ENCODE measurements around the gene IFITM5.
"Not testable (repeated sequence)": the region's sequence is repeated elsewhere in the genome, so short reads cannot be mapped to it uniquely, and the experiment has no call there.

Gene IFITM5

DNA sequence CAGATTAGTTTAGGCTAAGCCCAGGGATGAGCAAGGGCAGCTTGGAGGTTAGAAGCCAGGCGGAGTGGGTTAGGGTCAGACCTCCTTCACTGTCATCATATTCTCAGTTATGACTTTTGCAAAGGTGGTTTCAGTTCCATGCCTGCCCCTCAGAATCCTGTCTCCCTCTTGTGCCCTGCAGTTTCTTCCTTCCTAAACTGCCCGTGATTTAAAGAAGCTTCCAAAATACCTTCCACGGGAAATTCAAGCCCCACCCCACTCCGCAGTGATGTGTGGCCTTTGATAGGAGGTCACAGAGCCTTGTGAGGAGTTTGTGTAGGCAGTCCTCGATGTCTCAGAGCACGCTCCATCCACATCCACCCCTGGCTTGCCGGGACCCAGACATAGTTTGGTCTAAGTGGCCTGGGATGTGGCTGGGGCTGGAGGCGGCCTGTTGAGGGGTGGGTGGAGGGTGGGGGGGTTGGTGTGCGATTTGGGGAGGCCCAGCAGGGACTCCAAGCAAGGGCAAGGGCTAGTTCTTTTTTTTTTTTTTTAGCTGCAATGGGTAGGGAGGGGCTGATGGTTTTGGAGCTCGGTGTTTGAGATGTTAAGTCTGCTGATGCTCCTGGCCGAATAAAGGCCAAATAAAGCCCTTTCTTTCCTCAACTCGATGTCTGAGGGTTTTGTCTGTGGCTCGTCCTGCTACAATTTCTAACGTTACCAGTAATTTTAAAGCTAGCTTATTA, 12.9 kb upstream of the IFITM5 start:
- DNase-seq (ENCODE audit: low spot score), result no peak

DNA sequence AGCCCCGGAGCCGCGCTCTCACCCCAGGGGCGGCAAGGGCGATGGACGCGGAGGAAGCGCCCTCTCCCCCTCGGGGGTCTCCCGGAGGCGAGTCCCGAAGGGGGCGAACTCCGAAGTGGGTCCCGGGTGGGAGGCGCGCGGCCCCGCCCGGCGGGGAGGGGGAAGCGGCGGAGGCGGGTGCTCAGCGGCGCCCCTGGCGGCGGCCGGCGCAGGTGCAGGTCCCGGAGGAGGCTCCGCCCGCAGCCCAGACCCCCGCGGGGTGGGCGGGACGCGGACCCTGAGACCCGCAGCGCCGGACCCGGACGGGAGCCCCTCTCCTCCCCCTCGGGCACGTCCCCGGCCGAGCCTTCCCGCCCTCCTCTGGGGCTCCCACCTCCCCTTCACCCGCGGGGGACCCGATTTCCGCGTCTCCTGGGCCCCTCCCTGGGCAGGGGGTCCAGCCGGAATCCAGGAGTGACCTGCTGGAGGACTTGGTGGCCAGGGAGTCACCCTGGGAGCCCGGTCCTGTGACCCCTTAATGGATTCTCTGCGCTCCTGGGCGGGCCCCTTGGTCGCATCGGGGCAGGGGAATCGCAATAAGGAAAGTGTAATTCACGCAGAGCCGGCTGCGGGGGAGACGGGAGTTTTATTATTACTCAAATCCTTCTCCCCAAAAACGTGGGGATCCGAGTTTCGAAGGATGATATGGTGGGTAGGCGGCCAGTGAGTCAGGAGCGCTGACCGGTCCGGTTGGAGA, 11.9 kb upstream of the IFITM5 start:
- DNase-seq (ENCODE audit: low spot score), result not testable (repeated sequence)

DNA sequence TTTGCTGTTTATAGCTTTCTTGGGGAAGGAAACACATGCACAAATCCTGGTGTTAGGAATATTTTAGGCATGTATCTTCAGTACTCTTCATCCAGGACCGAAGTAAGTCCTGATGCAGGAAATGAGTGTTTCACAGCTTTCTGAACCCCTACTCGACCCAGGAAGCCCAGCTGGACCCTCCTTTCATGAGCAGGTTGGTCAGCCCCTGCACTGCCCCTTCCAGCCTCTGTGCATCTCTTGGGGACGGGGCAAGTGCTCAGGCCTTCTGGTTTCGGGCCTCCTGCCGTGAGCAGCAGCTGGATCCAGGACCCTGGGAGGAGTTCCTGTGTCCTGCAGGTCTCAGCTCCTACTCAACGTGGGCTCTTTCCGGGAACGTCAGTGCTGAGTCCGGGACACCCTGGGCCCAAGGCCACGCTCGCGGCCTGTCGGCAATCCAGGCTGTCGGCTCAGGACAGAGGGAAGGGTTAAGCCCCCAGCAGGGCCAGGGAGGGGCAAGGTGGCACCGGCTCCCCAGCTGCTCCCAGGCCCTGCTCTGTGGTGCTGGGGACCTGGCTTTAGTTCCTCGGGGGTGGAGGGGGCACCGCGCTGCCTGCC, 10.8 kb upstream of the IFITM5 start:
- DNase-seq (ENCODE audit: low spot score), result not testable (repeated sequence)

DNA sequence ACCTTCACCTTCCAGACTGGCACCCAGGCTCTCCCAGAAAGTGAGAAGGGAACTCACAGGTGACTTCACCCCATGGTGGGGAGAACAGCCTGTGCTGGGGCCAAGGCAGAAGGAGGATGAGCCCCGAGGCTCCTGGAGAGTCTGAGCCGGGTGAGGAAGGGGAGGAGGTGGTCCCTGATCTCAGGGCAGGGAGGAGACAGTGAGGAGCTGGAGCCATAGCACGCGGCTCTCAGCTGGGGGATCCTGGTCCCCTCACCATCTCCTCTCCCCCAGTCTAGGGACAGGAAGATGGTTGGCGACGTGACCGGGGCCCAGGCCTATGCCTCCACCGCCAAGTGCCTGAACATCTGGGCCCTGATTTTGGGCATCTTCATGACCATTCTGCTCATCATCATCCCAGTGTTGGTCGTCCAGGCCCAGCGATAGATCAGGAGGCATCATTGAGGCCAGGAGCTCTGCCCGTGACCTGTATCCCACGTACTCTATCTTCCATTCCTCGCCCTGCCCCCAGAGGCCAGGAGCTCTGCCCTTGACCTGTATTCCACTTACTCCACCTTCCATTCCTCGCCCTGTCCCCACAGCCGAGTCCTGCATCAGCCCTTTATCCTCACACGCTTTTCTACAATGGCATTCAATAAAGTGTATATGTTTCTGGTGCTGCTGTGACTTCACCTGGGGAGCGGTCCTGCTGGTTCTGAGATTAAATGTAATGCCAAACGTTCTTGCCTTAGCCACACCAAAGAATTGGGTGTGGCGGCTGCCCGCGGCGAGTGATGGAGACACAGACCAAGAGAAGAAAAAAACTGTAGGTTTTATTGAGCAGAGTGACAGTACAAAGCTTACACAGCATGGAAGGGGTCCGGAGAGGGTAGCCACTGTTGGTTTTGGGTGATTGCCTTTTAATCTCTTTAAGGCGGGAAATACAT, 9.7 kb upstream of the IFITM5 start:
- DNase-seq (ENCODE audit: low spot score), result not testable (repeated sequence)

DNA sequence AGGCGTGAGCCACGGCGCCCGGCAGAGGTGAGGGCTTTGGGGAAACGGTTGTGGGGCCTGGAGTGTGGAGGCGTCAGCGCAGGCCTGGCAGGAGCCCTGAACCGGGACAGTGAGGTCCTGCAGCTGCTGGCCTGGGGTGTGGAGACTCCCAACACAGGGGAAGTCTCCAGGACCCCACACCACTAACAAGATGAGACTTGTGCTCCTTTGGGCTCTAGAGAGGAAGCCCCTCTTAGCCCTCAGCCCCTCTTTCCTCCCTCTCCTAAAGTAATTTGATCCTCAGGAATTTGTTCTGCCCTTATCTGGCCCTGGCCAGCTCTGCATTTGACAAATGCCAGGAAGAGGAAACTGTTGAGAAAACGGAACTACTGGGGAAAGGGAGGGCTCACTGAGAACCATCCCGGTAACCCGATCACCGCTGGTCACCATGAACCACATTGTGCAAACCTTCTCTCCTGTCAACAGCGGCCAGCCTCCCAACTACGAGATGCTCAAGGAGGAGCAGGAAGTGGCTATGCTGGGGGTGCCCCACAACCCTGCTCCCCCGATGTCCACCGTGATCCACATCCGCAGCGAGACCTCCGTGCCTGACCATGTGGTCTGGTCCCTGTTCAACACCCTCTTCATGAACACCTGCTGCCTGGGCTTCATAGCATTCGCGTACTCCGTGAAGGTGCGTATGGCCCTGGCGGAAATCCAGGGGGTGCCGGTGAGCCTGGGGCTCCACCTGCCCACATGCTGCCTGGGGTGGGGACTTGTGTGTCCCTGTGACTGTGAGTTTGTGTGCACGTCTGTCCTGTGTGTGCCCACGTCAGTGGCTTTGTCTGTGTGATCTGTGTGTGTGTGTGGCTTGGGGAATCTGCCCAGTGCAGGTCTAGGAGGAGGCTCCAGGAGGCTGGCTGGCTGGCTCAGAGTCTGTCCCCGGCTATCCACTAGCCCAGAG, 8.7 kb upstream of the IFITM5 start, which contains the start of gene IFITM2:
IFITM2 (plus strand) TSS at position 51 of the 943 bp plus-strand sequence; CDS start at position 428, 377 bp downstream.
- DNase-seq (ENCODE audit: low spot score), result peak; percentile 27

DNA sequence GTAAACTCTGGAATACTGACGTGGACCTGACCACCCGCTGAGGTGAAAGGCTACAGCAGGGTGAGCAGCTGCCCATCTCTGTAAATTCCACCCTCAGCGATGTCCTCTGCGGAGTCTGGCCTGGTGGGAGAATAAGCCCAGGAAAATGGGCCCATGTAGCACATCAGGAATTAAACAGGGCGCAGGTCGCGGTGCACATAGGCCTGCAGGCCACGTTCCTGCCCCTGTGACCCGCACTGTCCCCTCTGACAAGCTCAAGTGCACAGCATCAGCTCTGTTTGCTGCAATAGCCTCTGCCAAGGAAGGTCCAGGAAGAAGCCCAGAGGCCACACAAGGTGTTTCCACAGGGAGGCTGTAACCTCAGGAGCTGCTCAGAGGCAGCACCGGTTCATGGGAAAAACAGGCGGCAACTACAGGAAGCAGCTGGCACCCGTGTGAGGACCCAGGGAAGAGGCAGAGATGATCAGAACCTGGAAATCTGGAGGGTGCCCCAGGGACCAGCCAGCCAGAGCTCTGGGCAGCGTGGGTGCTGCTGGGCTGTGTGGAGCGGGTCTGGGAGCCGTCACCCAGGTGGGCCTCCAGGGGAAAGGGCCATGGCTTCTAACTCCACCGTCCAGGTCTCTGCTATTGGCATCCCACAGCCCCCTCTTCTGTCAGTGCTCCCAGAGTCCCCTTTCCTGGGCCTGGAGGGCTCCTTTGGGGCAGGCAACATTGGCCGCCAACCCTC, 7.5 kb upstream of the IFITM5 start:
- no peak for DNase-seq (ENCODE audit: low spot score)

DNA sequence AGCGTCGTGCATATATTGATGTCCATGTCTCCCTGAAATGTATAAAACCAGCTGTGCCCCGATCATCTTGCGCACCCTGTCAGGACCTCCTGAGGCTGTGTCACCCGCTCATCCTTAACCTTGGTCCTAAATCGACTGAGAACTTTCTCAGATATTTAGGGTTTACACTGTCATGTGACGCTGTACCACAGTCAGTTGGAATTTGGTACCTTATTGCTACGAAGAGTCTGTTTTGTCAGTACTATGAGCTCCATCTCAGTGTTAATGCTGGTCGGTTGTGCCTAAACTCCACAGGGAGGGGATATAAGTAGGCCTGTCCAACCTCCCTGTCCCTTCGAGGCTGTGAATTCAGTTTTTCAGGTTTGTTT, 6.5 kb upstream of the IFITM5 start:
- DNase-seq (ENCODE audit: low spot score), result no peak

DNA sequence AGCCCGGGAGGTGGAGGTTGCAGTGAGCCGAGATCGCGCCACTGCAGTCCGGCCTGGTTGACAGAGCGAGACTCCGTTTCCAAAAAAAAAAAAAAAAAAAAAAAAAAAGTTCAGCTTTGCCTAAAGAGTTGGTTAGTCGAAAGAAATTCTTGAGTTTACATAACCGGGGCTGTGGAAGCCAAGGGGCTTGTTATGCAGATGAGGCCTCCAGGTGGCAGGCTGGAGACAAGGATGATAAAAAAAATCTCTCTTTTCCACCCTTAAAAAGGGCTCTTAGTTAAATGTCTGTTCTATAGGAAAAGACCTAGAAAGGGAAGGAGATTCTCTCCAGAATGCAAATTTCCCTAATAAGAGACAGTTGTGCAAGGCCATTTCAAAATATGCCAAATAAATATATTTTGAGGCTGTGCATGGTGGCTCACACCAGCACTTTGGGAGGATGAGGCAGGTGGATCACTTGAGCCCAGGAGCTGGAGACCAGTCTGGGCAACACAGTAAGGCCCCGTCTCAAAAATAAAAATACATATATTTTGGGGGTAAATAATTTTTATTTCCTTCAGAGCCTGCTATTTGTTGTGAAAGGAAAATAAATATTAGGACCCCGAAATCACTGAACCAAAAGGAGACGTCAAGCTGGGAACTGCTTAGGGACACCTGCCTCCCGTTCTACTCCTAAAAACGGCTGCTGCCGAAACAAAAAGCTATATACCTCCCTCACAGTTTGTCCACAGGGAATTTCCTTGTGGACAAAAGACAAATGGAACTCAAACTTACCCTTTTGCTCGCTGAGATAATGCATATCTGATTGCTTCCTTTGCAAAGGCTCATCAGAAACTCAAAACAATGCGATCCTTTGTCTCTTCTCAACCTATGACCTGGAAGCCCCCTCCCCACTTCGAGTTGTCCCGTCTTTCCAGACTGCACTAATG, 5.9 kb upstream of the IFITM5 start:
- peak; percentile 74 for DNase-seq (ENCODE audit: low spot score)

DNA sequence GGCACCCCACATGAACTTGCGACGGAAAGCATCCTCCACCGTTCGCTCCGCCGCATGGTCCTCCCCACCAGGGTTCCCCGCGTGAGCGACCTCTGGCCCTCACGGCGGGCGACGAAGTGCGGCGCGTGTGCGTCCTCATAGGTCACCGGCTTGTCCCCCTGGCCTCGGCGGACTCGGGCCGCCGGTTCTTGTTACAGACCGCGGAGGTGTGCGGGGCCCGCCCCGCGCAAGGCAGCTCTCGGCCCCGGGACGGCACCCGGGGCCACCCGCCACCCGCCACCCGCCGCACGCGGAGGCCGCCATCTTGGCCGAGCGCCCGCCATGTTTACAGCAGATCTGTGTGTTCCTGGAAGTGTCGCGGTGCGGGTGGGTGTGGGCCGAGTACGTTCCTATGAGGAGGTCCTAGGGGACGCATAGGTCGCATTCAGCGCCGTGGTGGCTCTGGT, 4.8 kb upstream of the IFITM5 start:
- no peak for DNase-seq (ENCODE audit: low spot score)

DNA sequence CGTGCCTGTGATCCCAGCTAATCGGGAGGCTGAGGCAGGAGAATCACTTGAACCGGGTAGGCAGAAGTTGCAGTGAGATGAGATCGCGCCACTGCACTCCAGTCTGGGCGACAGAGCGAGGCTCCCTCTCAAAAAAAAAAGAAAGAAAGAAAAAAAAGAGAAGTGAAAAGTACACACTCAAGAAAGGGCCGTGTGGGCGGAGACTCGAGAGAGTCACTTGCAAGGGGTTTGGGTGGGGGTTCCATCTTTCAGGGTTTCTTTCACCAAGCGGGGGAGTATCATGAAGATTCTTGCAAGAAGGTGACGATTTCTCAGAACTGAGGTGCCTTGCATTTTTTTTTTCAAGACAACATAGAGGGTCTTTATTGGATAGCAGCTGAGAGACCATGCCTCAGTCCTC, 4.0 kb upstream of the IFITM5 start:
- DNase-seq (ENCODE audit: low spot score), result peak; percentile 68

DNA sequence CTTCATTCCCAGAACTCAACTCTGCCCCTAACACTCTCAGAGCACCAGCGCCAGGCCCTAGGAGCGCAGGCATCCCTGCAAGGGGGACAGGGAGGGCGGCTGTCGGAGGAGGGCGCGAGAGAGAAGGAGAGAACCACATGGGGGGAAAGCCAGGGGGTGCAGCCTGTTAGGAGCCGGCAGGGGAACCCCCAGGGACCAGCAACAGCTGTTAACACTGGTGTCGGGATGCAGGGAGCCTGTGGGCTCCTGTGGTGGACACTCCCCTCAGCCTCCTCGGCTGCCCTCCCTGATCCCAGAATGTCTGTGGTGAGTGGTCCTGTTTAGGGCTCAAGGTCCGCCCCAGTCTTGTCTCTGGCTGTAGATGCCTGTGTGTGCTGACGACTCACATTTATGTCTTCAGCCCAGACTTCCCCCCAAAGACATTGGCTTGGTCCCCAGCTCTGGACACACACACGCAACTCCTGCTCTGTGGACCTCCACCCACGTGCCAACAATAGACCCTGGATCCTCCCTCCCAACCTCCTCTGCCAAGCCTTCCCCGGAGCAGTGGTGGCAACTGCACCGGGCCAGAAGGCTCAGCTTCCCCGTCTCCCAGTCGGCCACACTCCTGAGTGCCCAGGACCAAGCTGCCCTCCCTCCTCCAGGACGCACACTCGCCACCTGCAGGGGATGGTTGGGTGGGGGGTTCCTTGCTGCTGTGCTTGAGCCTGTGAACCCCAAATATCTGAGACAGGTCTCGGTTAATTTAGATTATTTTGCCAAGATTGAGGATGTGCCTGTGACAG, 817 bp upstream of the IFITM5 start:
- no peak for DNase-seq (ENCODE audit: low spot score)

DNA sequence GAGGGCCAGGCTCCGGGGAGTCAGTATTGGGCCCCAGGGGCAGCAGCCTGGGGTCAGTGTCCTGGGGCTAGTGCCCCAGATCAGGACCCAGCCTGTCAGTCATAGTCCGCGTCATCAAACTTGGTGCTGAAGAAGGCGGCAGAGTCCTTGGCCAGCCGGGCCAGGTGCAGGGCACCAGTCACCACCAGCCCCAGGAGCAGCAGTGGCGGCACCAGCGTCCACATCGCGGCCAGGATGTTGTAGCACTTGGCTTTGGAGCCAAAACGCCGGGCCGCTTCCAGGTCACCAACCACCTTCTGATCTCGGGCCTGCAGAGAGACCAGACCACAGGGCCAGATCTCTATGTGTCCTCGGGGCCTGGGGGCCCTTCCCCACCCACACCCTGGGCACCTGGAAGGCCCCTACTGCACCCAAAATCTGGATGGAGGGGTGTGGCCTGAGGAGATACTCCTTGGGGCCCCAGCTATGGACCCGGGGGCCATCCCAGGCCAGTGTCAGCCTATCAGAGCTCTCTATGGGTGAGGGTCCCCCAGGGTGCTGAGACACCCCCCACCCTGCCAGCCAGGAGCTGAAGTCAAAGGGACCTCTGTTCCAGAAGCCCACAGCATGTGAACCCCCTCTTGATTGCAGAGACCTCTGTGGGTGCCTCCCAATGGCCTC, 790 bp downstream of the IFITM5 start:
- no peak for DNase-seq (ENCODE audit: low spot score)

DNA sequence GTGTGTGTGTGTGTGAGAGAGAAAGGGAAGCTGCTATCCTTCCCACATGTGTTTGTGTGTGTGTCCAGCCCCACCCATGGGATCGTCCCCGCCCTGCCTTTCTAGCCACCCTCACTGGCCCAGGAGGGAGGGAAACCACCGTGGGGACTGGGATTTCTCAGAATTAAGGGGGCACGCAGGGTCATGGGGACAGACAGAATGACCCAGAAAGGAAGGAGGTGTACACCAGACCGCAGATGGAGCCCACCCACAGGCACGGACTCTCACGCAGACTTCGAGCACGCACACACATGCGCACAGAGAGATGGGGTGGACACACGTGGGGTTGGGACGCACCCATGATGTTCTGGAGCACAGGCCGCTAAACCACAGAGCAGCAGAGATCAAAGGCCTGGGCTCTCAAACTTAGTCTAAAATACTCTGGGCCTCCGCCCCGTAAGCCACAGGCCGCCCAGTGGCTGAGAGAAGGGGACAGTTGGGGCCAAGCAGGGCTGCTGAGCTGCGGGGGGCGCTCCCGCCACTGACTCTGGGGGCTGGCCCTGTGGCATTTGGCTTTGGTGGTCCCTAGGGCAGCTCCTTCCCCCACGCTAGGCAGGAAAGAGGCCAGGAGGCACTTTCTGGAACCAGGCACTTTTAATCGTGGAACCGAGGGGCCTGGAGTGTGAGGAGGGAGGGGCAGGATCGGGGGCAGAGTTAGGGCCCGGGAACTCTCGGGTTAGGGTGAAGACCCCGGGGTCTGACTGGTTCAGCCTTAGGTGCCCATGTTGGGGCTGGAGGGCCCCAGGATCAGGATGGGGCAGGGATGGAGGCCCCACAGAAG, 1.5 kb downstream of the IFITM5 start:
- DNase-seq (ENCODE audit: low spot score), result no peak

DNA sequence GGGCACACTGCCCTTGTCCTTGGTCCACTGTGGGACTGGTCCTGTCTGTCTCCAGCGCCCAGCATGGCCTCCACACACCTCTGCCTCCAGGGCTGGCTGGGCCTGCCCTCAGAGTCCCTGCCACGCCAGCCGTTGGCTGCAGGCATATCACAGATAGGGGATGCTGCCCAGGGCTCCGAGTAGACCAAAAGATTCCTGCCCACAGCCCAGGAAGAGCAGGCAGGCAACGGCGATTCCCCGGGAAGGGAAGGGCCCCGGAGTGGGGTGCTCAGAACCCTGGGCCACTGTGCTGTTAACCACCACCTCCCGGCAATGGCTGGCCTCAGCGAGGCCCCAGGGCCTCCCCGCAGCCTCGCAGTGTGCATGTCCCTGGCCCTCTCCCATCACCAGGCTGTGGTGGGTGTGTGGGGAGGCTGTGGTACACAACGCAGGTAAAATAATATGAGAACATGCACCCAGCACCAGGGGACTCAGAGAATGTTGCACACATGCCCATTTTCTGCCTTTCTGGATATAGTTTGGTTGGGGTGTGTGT, 2.2 kb downstream of the IFITM5 start:
- DNase-seq (ENCODE audit: low spot score), result no peak

DNA sequence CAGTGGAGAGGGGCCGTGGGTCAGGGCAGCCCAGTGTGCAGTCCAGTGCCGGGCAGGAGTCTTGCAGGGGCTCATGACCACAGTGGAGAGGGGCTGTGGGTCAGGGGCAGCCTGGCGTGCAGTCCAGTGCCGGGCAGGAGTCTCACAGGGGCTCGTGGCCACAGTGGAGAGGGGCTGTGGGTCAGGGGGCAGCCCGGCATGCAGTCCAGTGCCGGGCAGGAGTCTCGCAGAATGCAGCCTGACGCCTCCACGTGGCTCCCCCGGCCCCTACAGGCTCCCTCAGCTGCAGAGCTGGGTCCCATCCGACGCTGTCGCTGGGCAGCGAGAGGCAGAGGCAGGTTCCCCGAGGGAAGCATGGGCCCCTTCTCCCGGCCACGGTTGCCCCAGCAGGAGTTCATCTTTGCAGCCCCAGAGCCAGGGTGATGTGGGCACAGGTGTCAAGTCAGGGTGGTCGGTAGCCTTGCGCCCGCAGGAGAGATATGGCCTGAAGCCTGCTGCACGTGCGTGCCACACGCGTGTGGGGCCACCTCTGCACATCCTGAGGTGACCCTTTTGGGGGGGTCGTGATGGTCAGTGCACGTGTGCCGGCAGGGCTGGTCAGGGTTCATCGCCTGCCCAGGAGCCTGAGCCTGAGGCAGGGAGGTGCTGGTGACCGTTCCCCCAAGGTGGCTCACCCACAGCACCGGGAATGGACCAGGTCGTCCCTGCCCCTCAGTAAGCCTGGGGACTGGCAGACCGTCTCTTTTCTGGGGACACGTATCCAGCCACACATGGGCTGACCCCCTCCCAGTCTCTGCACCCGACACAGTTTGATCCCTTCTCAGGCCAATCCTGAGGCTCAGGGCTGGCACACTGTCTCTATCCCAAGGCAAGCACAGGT, 2.9 kb downstream of the IFITM5 start:
- DNase-seq (ENCODE audit: low spot score), result no peak

Data from NAMALWA (cell line).